ENCODE measurements around the gene SLC9A7.

DNA sequence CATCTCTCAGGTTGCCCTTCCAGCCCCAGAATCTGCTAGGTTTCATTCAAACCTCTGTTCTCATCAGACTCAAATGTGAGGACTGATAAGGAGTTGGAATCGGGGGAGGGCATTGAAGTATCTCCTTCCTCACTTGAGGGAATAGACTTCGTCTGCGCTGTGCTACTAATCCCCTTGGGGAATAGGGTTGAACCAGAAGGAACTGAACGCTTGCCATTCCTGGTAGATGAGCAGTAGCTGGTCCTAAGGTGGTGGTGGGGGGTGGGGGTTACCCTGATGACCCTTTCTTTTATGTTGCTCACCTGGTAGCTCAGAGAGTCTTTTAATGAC, 692 bp upstream of the SLC9A7 start:
- no peak for TF ChIP-seq EP300 (IDR thresholded peaks at IDR 0.05)
- TF ChIP-seq, protein P1, sequence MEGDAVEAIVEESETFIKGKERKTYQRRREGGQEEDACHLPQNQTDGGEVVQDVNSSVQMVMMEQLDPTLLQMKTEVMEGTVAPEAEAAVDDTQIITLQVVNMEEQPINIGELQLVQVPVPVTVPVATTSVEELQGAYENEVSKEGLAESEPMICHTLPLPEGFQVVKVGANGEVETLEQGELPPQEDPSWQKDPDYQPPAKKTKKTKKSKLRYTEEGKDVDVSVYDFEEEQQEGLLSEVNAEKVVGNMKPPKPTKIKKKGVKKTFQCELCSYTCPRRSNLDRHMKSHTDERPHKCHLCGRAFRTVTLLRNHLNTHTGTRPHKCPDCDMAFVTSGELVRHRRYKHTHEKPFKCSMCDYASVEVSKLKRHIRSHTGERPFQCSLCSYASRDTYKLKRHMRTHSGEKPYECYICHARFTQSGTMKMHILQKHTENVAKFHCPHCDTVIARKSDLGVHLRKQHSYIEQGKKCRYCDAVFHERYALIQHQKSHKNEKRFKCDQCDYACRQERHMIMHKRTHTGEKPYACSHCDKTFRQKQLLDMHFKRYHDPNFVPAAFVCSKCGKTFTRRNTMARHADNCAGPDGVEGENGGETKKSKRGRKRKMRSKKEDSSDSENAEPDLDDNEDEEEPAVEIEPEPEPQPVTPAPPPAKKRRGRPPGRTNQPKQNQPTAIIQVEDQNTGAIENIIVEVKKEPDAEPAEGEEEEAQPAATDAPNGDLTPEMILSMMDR (IDR thresholded peaks at IDR 0.05), result no peak

Data from tibial nerve (tissue), 4 donors.